Ecto neural progenitor cell (in vitro differentiated cells): ENCODE measurements around the gene FOXF1.

Experiments
- DNase-seq: peaks from one replicate; pipeline ENCODE4 v3.0.0-alpha.2; 2018; ENCODE audit warnings: low spot score

Gene FOXF1

GRCh38 chr16:86534779-86535615 lies 24.7 kb downstream of the FOXF1 start:
- no peak for DNase-seq

GRCh38 chr16:86536621-86537020 lies 26.3 kb downstream of the FOXF1 start:
- no peak for DNase-seq

- DNase-seq = no peak
Measured at GRCh38 chr16:86537486-86537885, 27.2 kb downstream of the FOXF1 start.

GRCh38 chr16:86538196-86538780 lies 28.0 kb downstream of the FOXF1 start:
- no peak for DNase-seq

GRCh38 chr16:86540894-86541293 lies 30.6 kb downstream of the FOXF1 start:
- DNase-seq = no peak

GRCh38 chr16:86541560-86541959 lies 31.2 kb downstream of the FOXF1 start:
- no peak for DNase-seq

GRCh38 chr16:86542756-86543750 lies 32.7 kb downstream of the FOXF1 start:
- no peak for DNase-seq

GRCh38 chr16:86545481-86545880 lies 35.2 kb downstream of the FOXF1 start:
- no peak for DNase-seq

- DNase-seq = no peak
Measured at GRCh38 chr16:86545954-86546637, 35.8 kb downstream of the FOXF1 start.

GRCh38 chr16:86546638-86547013 lies 36.3 kb downstream of the FOXF1 start:
- DNase-seq = no peak

- DNase-seq = no peak
Measured at GRCh38 chr16:86547286-86547685, 37.0 kb downstream of the FOXF1 start.

GRCh38 chr16:86549076-86549892 lies 39.0 kb downstream of the FOXF1 start:
- DNase-seq = no peak

- DNase-seq = no peak
Measured at GRCh38 chr16:86549893-86550190, 39.5 kb downstream of the FOXF1 start.

GRCh38 chr16:86550281-86550680 lies 40.0 kb downstream of the FOXF1 start:
- no peak for DNase-seq

GRCh38 chr16:86553356-86553755 lies 43.0 kb downstream of the FOXF1 start:
- no peak for DNase-seq

GRCh38 chr16:86554599-86554916 lies 44.2 kb downstream of the FOXF1 start:
- DNase-seq = no peak

- peak; percentile 98 for DNase-seq
Measured at GRCh38 chr16:86554917-86555703, 44.8 kb downstream of the FOXF1 start, which contains the start of gene MTHFSD. Gene MTHFSD, minus strand, starts transcription at chr16:86555235. Its CDS starts 51 bp downstream, at chr16:86555184.

GRCh38 chr16:86555704-86556075 lies 45.4 kb downstream of the FOXF1 start:
- no peak for DNase-seq

- DNase-seq = no peak
Measured at GRCh38 chr16:86556576-86556975, 46.2 kb downstream of the FOXF1 start.

GRCh38 chr16:86557587-86557986 lies 47.3 kb downstream of the FOXF1 start:
- DNase-seq = no peak
